Stimulated activated CD8-positive, alpha-beta memory T cell treated with anti-CD3 and anti-CD28 coated beads, Interleukin-2, amount 100 ng/mL, for 1 hour (primary cell): Measurements from ENCODE around the gene ZNF407.

Experiments used
- DNase-seq, 2 donors: peaks; one replicate each; pipeline ENCODE4 v3.0.0-alpha.2; 2020; ENCODE audit warnings: low read depth in 2 of 2

ZNF407 gene

GRCh38 chr18:74679006-74679678 lies 81.5 kb downstream of the ZNF407 start:
- no peak for DNase-seq

DNA sequence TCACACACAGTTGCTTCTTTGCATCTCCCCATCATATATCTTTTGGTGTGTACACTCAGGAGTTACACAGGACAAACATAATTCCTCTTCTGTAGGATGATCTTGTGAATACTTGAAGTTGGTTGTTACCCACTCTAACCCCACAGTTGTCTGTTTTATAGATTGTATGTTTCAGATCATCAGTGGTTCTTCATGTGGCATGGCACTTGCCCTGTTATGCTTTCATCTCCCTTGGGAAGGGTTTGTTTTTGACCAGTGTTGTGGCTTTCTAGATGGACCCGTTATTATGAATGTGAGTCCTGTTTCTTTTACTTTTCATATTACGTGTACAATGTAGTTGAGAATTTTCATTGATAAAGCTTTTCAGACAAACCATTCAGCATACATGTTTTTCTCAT lies 82.0 kb downstream of the ZNF407 start:
- no peak for DNase-seq

- DNase-seq = no peak
Measured at GRCh38 chr18:74682141-74682990, 84.7 kb downstream of the ZNF407 start.

DNA sequence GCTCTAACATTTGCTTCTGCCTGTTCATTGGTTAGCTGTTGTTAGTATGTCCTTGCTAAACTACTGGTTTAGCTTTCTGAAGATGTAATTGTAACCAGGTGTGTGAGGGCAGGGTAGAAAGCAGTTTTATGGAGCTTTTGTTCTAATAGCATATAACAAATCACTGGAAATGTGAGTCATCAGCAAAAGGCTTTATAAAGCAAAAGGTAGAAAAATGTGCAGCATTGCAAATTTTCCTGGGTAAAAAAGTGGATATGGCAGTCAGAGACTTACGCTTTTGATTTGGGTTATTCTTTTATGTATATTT lies 85.3 kb downstream of the ZNF407 start:
- DNase-seq = no peak

GRCh38 chr18:74683573-74683972 lies 85.9 kb downstream of the ZNF407 start:
- no peak for DNase-seq

- no peak for DNase-seq
Measured at GRCh38 chr18:74689251-74689650, 91.6 kb downstream of the ZNF407 start.

DNA sequence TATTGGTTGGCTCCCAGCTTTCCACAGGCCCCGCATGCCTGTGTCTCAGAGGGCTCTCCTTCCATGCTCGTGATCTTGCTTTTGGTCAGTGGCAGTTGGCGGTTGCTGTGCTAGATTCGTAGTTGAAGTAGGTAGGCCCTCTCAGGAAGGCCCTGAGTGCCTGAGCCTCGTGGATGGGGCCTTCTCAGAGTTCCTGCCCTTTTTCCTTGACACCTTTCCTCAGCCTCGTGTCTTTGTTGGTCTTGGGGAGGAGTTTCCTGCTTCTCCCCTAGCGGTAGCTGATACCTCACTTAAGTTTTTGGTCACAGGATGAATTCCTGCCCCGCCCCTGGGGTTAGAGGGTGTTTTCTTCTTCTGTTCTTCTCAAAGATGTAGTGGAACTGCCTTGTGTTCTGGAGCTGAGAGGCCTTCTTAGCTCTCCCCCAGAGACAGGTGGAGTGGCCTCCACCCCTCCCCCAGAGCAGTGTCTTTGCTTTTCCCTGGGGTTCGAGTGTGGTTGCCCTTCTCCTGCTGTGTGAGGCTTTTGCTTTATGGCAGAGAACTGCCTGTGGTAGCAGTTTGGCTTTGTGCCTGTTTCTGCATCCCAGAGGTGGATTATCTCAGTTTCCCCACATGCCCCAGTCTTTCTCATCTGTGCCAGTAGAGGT lies 94.8 kb downstream of the ZNF407 start:
- no peak for DNase-seq

GRCh38 chr18:74694436-74694835 lies 96.8 kb downstream of the ZNF407 start:
- DNase-seq = no peak

GRCh38 chr18:74695170-74695569 lies 97.5 kb downstream of the ZNF407 start:
- DNase-seq = no peak

DNA sequence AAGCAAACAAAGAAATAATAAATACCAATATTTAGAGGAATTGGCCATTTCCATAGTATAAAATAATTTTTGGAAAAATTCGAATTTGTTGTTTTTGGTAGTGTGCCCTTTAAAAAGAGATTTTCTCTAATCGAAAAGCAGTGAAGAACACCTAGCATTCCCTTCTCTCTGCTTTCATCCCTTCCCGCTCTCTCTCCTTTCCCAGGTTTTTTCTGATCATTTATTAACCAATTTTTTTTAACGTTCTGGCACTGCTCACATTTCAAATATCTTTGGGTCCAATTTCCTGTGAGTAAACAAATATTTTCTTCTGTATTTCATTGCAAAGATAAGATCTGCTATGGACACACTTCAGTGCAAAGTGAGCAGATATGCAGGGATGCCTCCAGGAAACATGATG lies 101.2 kb downstream of the ZNF407 start:
- DNase-seq = no peak

DNA sequence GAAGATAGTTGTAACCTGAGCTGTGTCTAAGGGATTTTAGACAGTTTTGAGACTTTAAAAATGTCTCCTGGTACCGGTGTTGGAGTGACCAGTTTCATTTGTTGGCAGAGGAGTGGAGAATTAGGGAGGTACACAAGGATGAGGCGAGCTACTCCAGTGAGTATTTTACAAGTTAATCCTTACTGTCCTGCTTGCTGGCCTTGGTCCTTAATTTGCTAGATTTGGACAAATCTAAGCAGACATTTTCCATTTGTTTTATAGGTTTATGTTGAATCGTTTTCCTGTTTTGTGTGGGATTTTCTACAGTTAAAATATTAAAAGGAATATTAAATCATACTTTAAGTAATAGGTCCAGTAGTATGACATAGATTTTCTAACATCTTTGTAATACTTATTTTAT lies 101.8 kb downstream of the ZNF407 start:
- DNase-seq = no peak

GRCh38 chr18:74702950-74703349 lies 105.3 kb downstream of the ZNF407 start:
- DNase-seq = no peak

GRCh38 chr18:74708169-74708568 lies 110.5 kb downstream of the ZNF407 start:
- DNase-seq = no peak

GRCh38 chr18:74709452-74709851 lies 111.8 kb downstream of the ZNF407 start:
- DNase-seq = no peak

DNA sequence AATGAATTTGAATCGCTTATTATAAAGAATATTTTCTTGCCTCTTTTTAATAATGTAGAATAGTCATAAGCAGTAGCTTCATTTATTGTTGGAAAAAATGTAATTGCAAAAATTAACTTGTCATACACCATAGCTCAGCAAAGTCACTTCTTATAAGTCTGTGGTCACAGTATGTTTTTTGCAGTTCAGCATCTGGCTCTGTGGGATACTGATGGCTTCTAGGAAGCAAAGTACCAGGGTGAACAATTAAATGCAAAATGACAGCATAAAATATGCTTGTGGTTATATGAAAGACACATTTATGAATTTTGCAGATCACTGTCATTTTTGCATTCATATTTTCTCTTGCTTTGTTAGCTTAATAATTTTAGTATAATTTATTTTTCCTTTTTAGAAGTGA lies 116.5 kb downstream of the ZNF407 start:
- no peak for DNase-seq

DNA sequence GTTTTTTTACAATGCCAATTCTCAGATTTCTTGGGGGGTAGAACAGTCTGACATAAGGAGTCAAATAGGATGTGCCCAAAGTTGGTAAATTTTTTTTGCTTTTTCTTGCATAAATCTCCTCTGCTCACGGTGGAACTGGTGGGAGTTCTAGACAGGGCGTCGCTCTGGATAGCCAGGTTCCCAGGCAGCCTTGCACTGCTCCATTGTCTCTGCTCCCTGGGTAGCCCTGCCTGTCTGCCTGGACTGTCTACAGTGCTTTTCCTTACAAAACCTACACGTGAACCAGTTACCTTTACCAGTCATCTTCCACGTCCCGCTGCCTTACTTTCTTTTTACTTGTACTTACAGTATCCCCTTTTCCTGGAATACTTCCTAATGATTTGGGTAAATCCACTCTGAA lies 117.1 kb downstream of the ZNF407 start:
- no peak for DNase-seq

GRCh38 chr18:74715306-74715705 lies 117.6 kb downstream of the ZNF407 start:
- no peak for DNase-seq

GRCh38 chr18:74715865-74716712 lies 118.4 kb downstream of the ZNF407 start:
- DNase-seq = no peak

GRCh38 chr18:74718312-74718711 lies 120.6 kb downstream of the ZNF407 start:
- DNase-seq = no peak

DNA sequence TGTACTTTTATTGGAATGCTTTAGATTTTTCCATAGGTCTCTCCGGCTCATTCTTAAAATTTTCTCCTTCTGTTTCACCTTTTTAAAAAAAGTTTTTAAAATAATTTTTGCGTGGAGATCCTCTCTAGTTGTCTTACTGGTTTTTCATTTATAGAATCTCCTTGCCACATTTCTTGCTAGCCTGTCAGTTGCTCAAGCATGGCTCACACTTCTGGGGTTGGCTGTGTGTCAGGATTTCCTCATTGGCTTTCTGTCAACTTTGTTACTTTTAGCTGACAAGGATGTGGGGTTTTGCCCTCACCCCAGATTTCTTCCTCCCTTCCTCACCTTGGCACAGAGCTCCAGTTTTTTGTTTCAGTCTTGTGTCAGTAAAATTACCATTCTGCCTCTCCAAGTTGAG lies 124.6 kb downstream of the ZNF407 start:
- no peak for DNase-seq

GRCh38 chr18:74724186-74724585 lies 126.5 kb downstream of the ZNF407 start:
- DNase-seq = no peak

DNA sequence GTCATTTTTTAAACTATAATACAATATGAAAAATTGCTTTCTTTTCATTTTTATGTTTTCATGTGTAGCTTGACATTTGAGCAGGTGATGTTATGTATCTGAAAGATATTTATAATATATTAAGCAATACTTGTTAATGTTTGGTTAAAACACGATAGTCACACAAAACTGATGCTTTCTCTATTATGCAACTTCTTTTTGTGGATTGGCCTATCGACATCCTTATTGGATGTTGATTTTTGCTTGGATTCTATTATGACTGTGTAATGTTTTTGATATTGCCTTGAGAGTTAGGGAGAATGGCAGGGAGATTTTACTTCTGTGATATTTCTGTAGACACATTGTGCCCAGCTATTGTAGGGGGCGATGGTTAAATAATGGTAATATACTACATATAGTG lies 128.0 kb downstream of the ZNF407 start:
- DNase-seq = no peak
